ENCODE measurements around the gene FLAD1. TPM values are rescaled to one million over a fixed set of nuclear protein-coding genes. Genes with fewer than 3 reads are reported as not detected.

Gene FLAD1
- total RNA-seq, 1 experiment from 2014 or later = 72.8 TPM

DNA sequence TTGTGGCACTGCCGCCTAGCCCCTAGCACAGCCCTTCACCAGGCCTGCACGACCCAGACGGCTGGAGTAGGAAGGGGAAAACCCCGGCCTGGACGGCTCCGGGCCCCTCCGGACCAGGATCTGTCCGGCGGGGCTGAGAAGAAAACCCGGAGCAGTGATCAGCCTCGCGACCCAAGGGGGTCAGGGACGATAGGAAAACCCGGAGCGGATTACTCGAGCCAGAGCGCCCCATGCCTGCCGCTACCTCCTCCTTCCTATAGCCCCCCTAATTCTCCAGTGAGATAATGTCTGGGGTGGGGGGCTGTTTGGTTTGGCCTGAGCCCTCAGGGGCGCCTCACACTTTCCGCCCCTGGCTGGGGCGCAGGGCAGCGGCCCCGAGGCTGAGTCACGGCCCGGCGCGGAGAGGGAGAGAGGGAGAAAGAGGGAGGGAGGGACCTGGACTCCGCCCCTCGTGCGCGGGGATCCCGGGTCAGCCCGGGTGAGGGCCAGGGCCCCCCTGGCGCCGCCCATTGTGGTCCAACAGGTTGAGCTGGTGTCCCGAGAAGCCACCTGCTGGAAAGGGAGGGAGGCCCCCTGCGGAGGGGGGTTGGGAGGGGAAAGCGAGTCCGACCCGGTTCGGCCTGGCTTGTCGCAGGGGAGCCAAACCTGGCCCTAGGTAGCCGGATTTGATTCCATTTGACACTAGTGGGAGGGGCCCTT, 17.7 kb downstream of the FLAD1 start:
- peak; percentile 55; the same call in 1 of the 2 replicates for TF ChIP-seq POLR2AphosphoS5 (IDR thresholded peaks at IDR 0.05; ENCODE audit: low read depth, low read length)
- TF ChIP-seq REST (IDR thresholded peaks at IDR 0.05; ENCODE audit: insufficient read depth in 1 of 2, low read depth in 2 of 2, low read length in 1 of 2) = no peak
- TF ChIP-seq TCF7L2 (IDR thresholded peaks at IDR 0.05; ENCODE audit: low read depth, low read length) = peak; percentile 26; the same call in 1 of the 2 replicates
- TF ChIP-seq SIN3A (IDR thresholded peaks at IDR 0.05; ENCODE audit: borderline replicate concordance, insufficient read depth, low read depth, low read length) = no peak; the same call in 1 of the 2 replicates
- intact Hi-C loops (cut with micrococcal nuclease; ENCODE audit: unreplicated experiment) (loop anchor here (5.0 kb wide), 1 partner anchor 274 kb away; no protein-coding TSS in a partner anchor), in situ Hi-C loops (cut with HindIII; ENCODE audit: low pct_unique_long_range_greater_than_20kb, low sequenced_read_pairs) (no loop called here)
- H3K27me3 ChIP-seq (ENCODE audit: control insufficient read depth, insufficient read depth, low read length) = no peaks in the 10 kb centered on the region
- H3K36me3 ChIP-seq (ENCODE audit: control insufficient read depth, insufficient read depth, low read length) = peaks cover 3% of the 10 kb centered on the region; the same call in 1 of the 2 replicates
- DNase-seq (ENCODE audit: low read depth, low spot score) = no peak
- ChIA-PET CTCF (interaction anchor here (0.7 to 1.8 kb wide), 2 partner anchors 16 to 166 kb away, joined by 3 to 6 read pairs; no protein-coding TSS in a partner anchor), POLR2A (interaction anchor here (0.7 kb wide), 1 partner anchor 27 kb away, joined by 3 read pairs; the partner anchor contains the start of gene CKS1B)
- peak overlapping the region; percentile 94 for H3K27ac ChIP-seq (ENCODE audit: low read length)
- peak overlapping the region; percentile 69 to 74 for H3K4me3 ChIP-seq (ENCODE audit: low read depth in 2 of 2, low read length in 2 of 2)
- peak; percentile 66 for ATAC-seq
- peaks cover 25% of the 10 kb centered on the region for H3K4me1 ChIP-seq (ENCODE audit: control insufficient read depth, insufficient read depth, low read length)
- BruUV-seq (replicated peaks) = no TSS peak
- H3K9me3 ChIP-seq (ENCODE audit: control insufficient read depth, insufficient read depth, low read depth, low read length) = no peaks in the 10 kb centered on the region

- no peak for DNase-seq (ENCODE audit: low read depth, low spot score)
- ATAC-seq = peak; percentile 4; the same call in 1 of the 2 replicates
- Histone ChIP-seq H3K27ac (ENCODE audit: low read length) (peak overlapping the region; percentile 94), H3K4me3 (ENCODE audit: low read depth in 2 of 2, low read length in 2 of 2) (peak overlapping the region; percentile 69 to 74), H3K4me1 (ENCODE audit: control insufficient read depth, insufficient read depth, low read length) (peaks cover 29% of the 10 kb centered on the region), H3K36me3 (ENCODE audit: control insufficient read depth, insufficient read depth, low read length) (peaks cover 3% of the 10 kb centered on the region; the same call in 1 of the 2 replicates), H3K27me3 (ENCODE audit: control insufficient read depth, insufficient read depth, low read length) (no peaks in the 10 kb centered on the region), H3K9me3 (ENCODE audit: control insufficient read depth, insufficient read depth, low read depth, low read length) (no peaks in the 10 kb centered on the region)
- TF ChIP-seq POLR2AphosphoS5 (IDR thresholded peaks at IDR 0.05; ENCODE audit: low read depth, low read length) (no peak), CTCF (IDR thresholded peaks at IDR 0.05) (no peak), REST (IDR thresholded peaks at IDR 0.05; ENCODE audit: insufficient read depth in 1 of 2, low read depth in 2 of 2, low read length in 1 of 2) (no peak), TCF7L2 (IDR thresholded peaks at IDR 0.05; ENCODE audit: low read depth, low read length) (no peak), SIN3A (IDR thresholded peaks at IDR 0.05; ENCODE audit: borderline replicate concordance, insufficient read depth, low read depth, low read length) (no peak)
- intact Hi-C loops (cut with micrococcal nuclease; ENCODE audit: unreplicated experiment) = loop anchor here (5.0 kb wide), 1 partner anchor 274 kb away; no protein-coding TSS in a partner anchor
- POLR2A ChIA-PET = interaction anchor here (0.7 kb wide), 1 partner anchor 27 kb away, joined by 3 read pairs; the partner anchor contains the start of gene CKS1B
- in situ Hi-C loops (cut with HindIII; ENCODE audit: low pct_unique_long_range_greater_than_20kb, low sequenced_read_pairs) = no loop called here
- CTCF ChIA-PET = interaction anchor here (0.7 to 1.8 kb wide), 2 partner anchors 16 to 165 kb away, joined by 3 to 6 read pairs; no protein-coding TSS in a partner anchor
- TSS peak; percentile 81 for BruUV-seq (replicated peaks)
These were observed 18.2 kb downstream of the FLAD1 start for GRCh38 chr1:155001425-155001674.

Measured in Panc1 (cell line).